Measurements from ENCODE around the gene RECQL5. TPM values are rescaled to one million over a fixed set of nuclear protein-coding genes. Genes with fewer than 3 reads are reported as not detected.
A peak's percentile ranks its signal among the peaks of the same experiment; 100 is the strongest.

RECQL5 gene
- total RNA-seq, 1 donor from 2014 or later = 44.0 TPM

DNA sequence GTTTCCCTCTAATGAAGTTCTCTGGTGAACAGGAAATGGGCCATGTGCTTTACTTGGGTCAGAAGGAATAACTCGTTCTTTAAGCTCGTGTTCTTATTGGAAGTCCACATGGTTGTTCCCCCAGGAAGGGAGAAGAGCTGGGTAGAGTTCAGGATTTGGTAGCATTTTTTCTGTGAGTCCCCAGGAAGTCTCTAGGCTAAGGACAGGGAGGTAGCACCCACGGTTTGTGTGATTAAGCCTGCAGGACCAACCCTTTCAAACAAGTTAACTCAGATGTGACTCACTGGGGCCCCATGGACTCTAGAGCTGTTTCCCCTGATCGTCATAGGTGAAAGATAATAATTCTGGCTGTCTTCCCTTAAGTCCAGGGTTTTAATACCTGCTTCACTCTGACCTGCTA, 16.6 kb upstream of the RECQL5 start:
- no peaks in the 10 kb centered on the region for H3K27me3 ChIP-seq
- intact Hi-C loops (cut with DNase I) = no loop called here
- no peak for DNase-seq (ENCODE audit: extremely low spot score in 2 of 2)
- TF ChIP-seq POLR2A (IDR thresholded peaks at IDR 0.05) (no peak), POLR2AphosphoS5 (IDR thresholded peaks at IDR 0.05; ENCODE audit: insufficient read depth in 1 of 2, low read depth in 1 of 2) (no peak)
- TF ChIP-seq, protein P1, sequence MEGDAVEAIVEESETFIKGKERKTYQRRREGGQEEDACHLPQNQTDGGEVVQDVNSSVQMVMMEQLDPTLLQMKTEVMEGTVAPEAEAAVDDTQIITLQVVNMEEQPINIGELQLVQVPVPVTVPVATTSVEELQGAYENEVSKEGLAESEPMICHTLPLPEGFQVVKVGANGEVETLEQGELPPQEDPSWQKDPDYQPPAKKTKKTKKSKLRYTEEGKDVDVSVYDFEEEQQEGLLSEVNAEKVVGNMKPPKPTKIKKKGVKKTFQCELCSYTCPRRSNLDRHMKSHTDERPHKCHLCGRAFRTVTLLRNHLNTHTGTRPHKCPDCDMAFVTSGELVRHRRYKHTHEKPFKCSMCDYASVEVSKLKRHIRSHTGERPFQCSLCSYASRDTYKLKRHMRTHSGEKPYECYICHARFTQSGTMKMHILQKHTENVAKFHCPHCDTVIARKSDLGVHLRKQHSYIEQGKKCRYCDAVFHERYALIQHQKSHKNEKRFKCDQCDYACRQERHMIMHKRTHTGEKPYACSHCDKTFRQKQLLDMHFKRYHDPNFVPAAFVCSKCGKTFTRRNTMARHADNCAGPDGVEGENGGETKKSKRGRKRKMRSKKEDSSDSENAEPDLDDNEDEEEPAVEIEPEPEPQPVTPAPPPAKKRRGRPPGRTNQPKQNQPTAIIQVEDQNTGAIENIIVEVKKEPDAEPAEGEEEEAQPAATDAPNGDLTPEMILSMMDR (IDR thresholded peaks at IDR 0.05) = no peak
- H3K4me1 ChIP-seq = peaks cover 65% of the 10 kb centered on the region
- no peaks in the 10 kb centered on the region for H3K9me3 ChIP-seq
- H3K27ac ChIP-seq = peak overlapping the region; percentile 72
- H3K36me3 ChIP-seq = peaks cover 0 to 8% of the 10 kb centered on the region in 2 donors
- H3K4me3 ChIP-seq = no peak overlapping the region

DNA sequence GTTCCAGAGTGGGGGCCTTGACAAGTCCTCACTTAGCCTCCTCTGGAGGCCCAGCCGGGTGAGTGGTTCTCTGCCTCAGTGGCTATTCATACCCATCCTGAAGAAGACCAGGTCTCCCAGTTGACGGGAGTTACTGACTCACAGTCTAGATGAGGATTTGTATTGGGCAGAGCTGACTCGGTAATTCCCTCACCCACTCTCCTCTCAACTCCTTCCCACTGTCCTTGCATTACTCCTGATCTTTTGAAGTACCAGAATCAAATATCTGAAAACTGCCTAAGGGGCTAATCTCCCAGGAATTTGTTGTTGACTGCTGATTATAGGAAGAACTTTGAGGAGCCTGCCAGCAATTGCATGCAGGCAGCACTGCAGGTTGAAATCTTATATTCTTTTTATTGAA, 14.3 kb upstream of the RECQL5 start:
- H3K27ac ChIP-seq = peak overlapping the region; percentile 31
- TF ChIP-seq, protein P1 (IDR thresholded peaks at IDR 0.05) = no peak
- TF ChIP-seq POLR2AphosphoS5 (IDR thresholded peaks at IDR 0.05; ENCODE audit: insufficient read depth in 1 of 2, low read depth in 1 of 2) = no peak
- H3K27me3 ChIP-seq = no peaks in the 10 kb centered on the region
- H3K4me3 ChIP-seq = no peak overlapping the region
- peaks cover 0 to 12% of the 10 kb centered on the region in 2 donors for H3K36me3 ChIP-seq
- H3K9me3 ChIP-seq = no peaks in the 10 kb centered on the region
- H3K4me1 ChIP-seq = peaks cover 42% of the 10 kb centered on the region
- DNase-seq (ENCODE audit: extremely low spot score in 2 of 2) = no peak
- intact Hi-C loops (cut with DNase I) = no loop called here

DNA sequence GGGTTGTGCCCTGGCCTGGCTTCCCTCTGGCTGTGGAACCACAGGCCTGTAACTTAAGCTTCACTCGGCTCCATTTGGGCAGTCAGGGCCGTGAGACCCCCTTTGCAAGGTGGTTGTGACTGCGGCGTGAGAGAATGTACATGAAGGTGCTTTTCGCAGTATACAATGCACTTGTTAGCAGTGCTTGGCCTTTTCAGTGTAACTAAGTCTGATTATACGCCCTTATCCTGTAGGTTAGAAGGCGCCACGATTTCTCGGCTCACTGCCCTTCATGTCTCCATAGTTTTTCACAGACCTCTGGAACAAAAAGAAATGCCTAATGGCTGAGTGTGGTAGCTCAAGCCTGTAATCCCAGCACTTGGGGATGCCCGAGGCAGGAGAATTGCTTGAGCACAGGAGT, 13.5 kb upstream of the RECQL5 start:
- H3K27me3 ChIP-seq = no peaks in the 10 kb centered on the region
- H3K27ac ChIP-seq = peak overlapping the region; percentile 31
- no peak for DNase-seq (ENCODE audit: extremely low spot score in 2 of 2)
- peaks cover 0 to 12% of the 10 kb centered on the region in 2 donors for H3K36me3 ChIP-seq
- peaks cover 34% of the 10 kb centered on the region for H3K4me1 ChIP-seq
- intact Hi-C loops (cut with DNase I) = no loop called here
- TF ChIP-seq POLR2AphosphoS5 (IDR thresholded peaks at IDR 0.05; ENCODE audit: insufficient read depth in 1 of 2, low read depth in 1 of 2) = no peak
- TF ChIP-seq, protein P1 (IDR thresholded peaks at IDR 0.05) = no peak
- no peak for TF ChIP-seq POLR2A (IDR thresholded peaks at IDR 0.05)
- H3K4me3 ChIP-seq = no peak overlapping the region
- H3K9me3 ChIP-seq = no peaks in the 10 kb centered on the region

DNA sequence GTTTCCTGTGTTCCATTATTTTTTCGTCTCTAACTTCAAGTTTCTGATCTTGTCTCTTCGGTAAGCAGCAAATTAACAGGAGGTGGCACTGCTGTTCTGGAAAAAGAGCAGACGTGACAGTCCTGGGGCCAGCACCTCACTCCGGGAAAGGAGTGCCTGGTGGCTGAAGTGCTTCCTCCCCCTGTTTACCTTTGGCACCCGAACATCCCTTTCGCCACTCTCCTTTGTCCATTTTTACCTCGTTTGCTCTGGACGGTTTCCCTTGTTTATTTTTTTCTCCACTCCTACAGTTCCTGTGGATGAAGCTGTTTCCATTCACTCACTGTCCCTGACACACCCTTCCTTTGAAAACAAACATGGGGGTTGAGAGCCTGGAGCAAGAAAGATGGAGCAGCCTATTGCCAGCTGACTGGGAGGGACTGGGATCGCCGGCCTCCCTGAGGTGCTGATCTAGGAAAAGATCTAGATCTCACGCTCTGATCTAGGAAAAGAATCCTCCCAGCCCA, 12.8 kb upstream of the RECQL5 start:
- Histone ChIP-seq H3K4me1 (peaks cover 27% of the 10 kb centered on the region), H3K27ac (peak overlapping the region; percentile 31), H3K36me3 (peaks cover 0 to 12% of the 10 kb centered on the region in 2 donors), H3K27me3 (no peaks in the 10 kb centered on the region), H3K4me3 (no peak overlapping the region), H3K9me3 (no peaks in the 10 kb centered on the region)
- TF ChIP-seq POLR2A (IDR thresholded peaks at IDR 0.05) (no peak), POLR2AphosphoS5 (IDR thresholded peaks at IDR 0.05; ENCODE audit: insufficient read depth in 1 of 2, low read depth in 1 of 2) (peak in 1 of 2 donors; percentile 73)
- TF ChIP-seq, protein P1 (IDR thresholded peaks at IDR 0.05) = peak in 2 of 3 experiments; percentile 15 to 26
- intact Hi-C loops (cut with DNase I) = no loop called here
- DNase-seq (ENCODE audit: extremely low spot score in 2 of 2) = no peak

DNA sequence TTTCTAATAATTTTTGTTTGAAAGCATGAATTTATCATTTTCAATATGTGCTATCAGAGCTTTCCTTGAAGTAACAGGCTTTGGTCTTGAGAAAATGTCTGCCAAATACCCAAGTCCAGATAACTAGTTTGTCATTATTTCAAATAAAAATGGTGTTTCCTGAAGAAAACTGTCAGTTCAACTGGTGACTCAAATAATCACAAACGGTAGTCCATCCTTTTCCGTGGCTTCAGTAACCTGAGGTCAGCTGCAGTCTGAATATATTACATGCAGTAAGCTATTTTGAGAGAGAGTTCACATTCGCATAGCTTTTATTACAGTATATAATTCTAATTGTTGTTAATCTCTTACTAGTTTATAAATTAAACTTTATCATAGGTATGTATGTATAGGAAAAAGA, 9.5 kb upstream of the RECQL5 start:
- no peak overlapping the region for H3K4me3 ChIP-seq
- DNase-seq (ENCODE audit: extremely low spot score in 2 of 2) = no peak
- peaks cover 0 to 37% of the 10 kb centered on the region in 2 donors for H3K36me3 ChIP-seq
- no peak overlapping the region for H3K27ac ChIP-seq
- TF ChIP-seq, protein P1 (IDR thresholded peaks at IDR 0.05) = no peak
- TF ChIP-seq POLR2AphosphoS5 (IDR thresholded peaks at IDR 0.05; ENCODE audit: insufficient read depth in 1 of 2, low read depth in 1 of 2) (no peak), POLR2A (IDR thresholded peaks at IDR 0.05) (no peak)
- no peaks in the 10 kb centered on the region for H3K27me3 ChIP-seq
- intact Hi-C loops (cut with DNase I) = no loop called here
- peaks cover 12% of the 10 kb centered on the region for H3K4me1 ChIP-seq
- no peaks in the 10 kb centered on the region for H3K9me3 ChIP-seq

Measured in vagina (tissue), 2 donors.